ENCODE results near the gene TAAR8.
"Not testable (repeated sequence)": the region's sequence is repeated elsewhere in the genome, so short reads cannot be mapped to it uniquely, and the experiment has no call there.

Gene TAAR8

DNA sequence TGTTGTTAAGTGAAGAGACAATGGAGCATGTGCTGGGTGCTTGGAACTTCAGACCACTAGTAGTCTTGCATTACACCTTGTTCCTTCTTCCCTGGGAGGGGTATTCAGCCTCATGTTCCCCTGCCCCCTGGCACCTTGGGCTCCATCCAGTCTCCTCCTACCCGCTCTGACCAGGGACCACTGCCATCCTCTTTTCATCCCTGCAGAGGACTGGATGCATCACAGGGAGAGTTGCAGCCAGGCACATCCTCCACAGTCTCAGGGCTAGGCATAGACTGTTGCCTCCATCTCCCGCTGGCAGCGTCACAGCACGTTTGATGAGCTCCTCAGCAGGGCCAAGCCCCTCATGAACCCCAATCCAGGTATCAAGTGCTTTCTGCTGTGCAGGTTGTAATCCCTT lies 1.3 kb upstream of the TAAR8 start:
- Histone ChIP-seq H3K4me1 (ENCODE audit: insufficient read depth, low read length, severe bottlenecking) (no peaks in the 10 kb centered on the region), H3F3A (ENCODE audit: insufficient read depth, low read length) (no peaks in the 10 kb centered on the region), H3K9ac (ENCODE audit: low read length) (no peak overlapping the region), H3K9me3 (ENCODE audit: low read length) (no peaks in the 10 kb centered on the region), H3K4me2 (ENCODE audit: low read length) (no peak overlapping the region), H3K36me3 (ENCODE audit: insufficient read depth, low read length) (no peaks in the 10 kb centered on the region), H3K79me2 (ENCODE audit: insufficient read depth, low read length) (no peaks in the 10 kb centered on the region), H3K4me3 (ENCODE audit: low read depth, low read length, poor library complexity, severe bottlenecking) (no peak overlapping the region), H3K9me2 (ENCODE audit: low read depth, low read length) (no peaks in the 10 kb centered on the region), H3K27ac (ENCODE audit: low read depth, low read length, poor library complexity, severe bottlenecking) (no peak overlapping the region), H2AFZ (ENCODE audit: low read length) (no peak overlapping the region), H3K27me3 (ENCODE audit: insufficient read depth, low read length) (no peaks in the 10 kb centered on the region), H4K20me1 (ENCODE audit: insufficient read depth, low read length) (no peaks in the 10 kb centered on the region)
- no peak for TF ChIP-seq CTCF (IDR thresholded peaks at IDR 0.05; ENCODE audit: low read length)
- no peak for TF ChIP-seq EZH2 (IDR thresholded peaks at IDR 0.05; ENCODE audit: borderline replicate concordance, low read length)

- not testable (repeated sequence) for H3K79me2 ChIP-seq (ENCODE audit: insufficient read depth, low read length); H3K27ac ChIP-seq (ENCODE audit: low read depth, low read length, poor library complexity, severe bottlenecking); H2AFZ ChIP-seq (ENCODE audit: low read length); H3K4me3 ChIP-seq (ENCODE audit: low read depth, low read length, poor library complexity, severe bottlenecking); H3K27me3 ChIP-seq (ENCODE audit: insufficient read depth, low read length); H3K4me1 ChIP-seq (ENCODE audit: insufficient read depth, low read length, severe bottlenecking); H3K9ac ChIP-seq (ENCODE audit: low read length); H3K4me2 ChIP-seq (ENCODE audit: low read length); H4K20me1 ChIP-seq (ENCODE audit: insufficient read depth, low read length); H3F3A ChIP-seq (ENCODE audit: insufficient read depth, low read length); H3K9me3 ChIP-seq (ENCODE audit: low read length); H3K9me2 ChIP-seq (ENCODE audit: low read depth, low read length); H3K36me3 ChIP-seq (ENCODE audit: insufficient read depth, low read length)
These were observed 7.6 kb downstream of the TAAR8 start for GRCh38 chr6:132560087-132560486.

GRCh38 chr6:132566404-132566803 lies 13.9 kb downstream of the TAAR8 start:
- H3K4me1 ChIP-seq (ENCODE audit: insufficient read depth, low read length, severe bottlenecking), result no peaks in the 10 kb centered on the region
- no peaks in the 10 kb centered on the region for H3K27me3 ChIP-seq (ENCODE audit: insufficient read depth, low read length)
- no peaks in the 10 kb centered on the region for H3F3A ChIP-seq (ENCODE audit: insufficient read depth, low read length)
- H3K4me2 ChIP-seq (ENCODE audit: low read length), result no peak overlapping the region
- H3K9me2 ChIP-seq (ENCODE audit: low read depth, low read length), result no peaks in the 10 kb centered on the region
- H3K79me2 ChIP-seq (ENCODE audit: insufficient read depth, low read length), result no peaks in the 10 kb centered on the region
- H3K36me3 ChIP-seq (ENCODE audit: insufficient read depth, low read length), result no peaks in the 10 kb centered on the region
- H3K9me3 ChIP-seq (ENCODE audit: low read length), result no peaks in the 10 kb centered on the region
- H3K9ac ChIP-seq (ENCODE audit: low read length), result no peak overlapping the region
- TF ChIP-seq CTCF (IDR thresholded peaks at IDR 0.05; ENCODE audit: low read length), result no peak
- no peak for TF ChIP-seq EZH2 (IDR thresholded peaks at IDR 0.05; ENCODE audit: borderline replicate concordance, low read length)
- H2AFZ ChIP-seq (ENCODE audit: low read length), result no peak overlapping the region
- no peaks in the 10 kb centered on the region for H4K20me1 ChIP-seq (ENCODE audit: insufficient read depth, low read length)
- H3K4me3 ChIP-seq (ENCODE audit: low read depth, low read length, poor library complexity, severe bottlenecking), result no peak overlapping the region
- H3K27ac ChIP-seq (ENCODE audit: low read depth, low read length, poor library complexity, severe bottlenecking), result no peak overlapping the region

DNA sequence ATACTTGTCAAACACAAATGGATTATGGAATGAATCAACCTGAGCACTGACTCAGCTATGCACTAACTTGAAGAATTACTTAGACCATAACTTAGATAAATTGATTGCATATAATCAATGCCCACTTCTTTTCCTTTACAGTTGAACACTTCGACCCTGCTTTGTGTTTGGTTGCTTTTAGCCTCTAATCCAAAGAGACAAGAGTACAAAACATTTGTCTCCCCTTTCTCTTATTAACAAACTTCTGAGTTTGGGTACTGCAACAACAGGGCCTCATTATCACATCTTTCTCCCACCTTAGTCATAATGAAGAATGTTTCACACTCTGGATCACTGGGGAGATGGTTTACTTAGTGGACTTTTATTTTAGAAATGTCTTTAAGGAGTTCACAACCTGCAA lies 15.1 kb downstream of the TAAR8 start:
- no peaks in the 10 kb centered on the region for H3K9me2 ChIP-seq (ENCODE audit: low read depth, low read length)
- no peaks in the 10 kb centered on the region for H3F3A ChIP-seq (ENCODE audit: insufficient read depth, low read length)
- no peaks in the 10 kb centered on the region for H3K27me3 ChIP-seq (ENCODE audit: insufficient read depth, low read length)
- no peak overlapping the region for H3K27ac ChIP-seq (ENCODE audit: low read depth, low read length, poor library complexity, severe bottlenecking)
- no peaks in the 10 kb centered on the region for H4K20me1 ChIP-seq (ENCODE audit: insufficient read depth, low read length)
- no peaks in the 10 kb centered on the region for H3K4me1 ChIP-seq (ENCODE audit: insufficient read depth, low read length, severe bottlenecking)
- H3K9ac ChIP-seq (ENCODE audit: low read length), result no peak overlapping the region
- H2AFZ ChIP-seq (ENCODE audit: low read length), result no peak overlapping the region
- TF ChIP-seq EZH2 (IDR thresholded peaks at IDR 0.05; ENCODE audit: borderline replicate concordance, low read length) (no peak), CTCF (IDR thresholded peaks at IDR 0.05; ENCODE audit: low read length) (no peak)
- no peak overlapping the region for H3K4me3 ChIP-seq (ENCODE audit: low read depth, low read length, poor library complexity, severe bottlenecking)
- no peak overlapping the region for H3K4me2 ChIP-seq (ENCODE audit: low read length)
- no peaks in the 10 kb centered on the region for H3K79me2 ChIP-seq (ENCODE audit: insufficient read depth, low read length)
- H3K9me3 ChIP-seq (ENCODE audit: low read length), result no peaks in the 10 kb centered on the region
- H3K36me3 ChIP-seq (ENCODE audit: insufficient read depth, low read length), result no peaks in the 10 kb centered on the region
